ENCODE measurements around the gene EPG5.

EPG5 gene

GRCh38 chr18:45834306-45834705 is 132.8 kb downstream of the EPG5 start:
- H3K9ac ChIP-seq (ENCODE audit: low read length) = no peak overlapping the region
- H3K79me2 ChIP-seq (ENCODE audit: insufficient read depth, low read length) = no peaks in the 10 kb centered on the region
- no peaks in the 10 kb centered on the region for H3K36me3 ChIP-seq (ENCODE audit: insufficient read depth, low read length)
- TF ChIP-seq CTCF (IDR thresholded peaks at IDR 0.05; ENCODE audit: low read length) = no peak
- H3K4me2 ChIP-seq (ENCODE audit: low read length) = no peak overlapping the region
- no peaks in the 10 kb centered on the region for H3K9me2 ChIP-seq (ENCODE audit: low read depth, low read length)
- peaks cover 6% of the 10 kb centered on the region for H3K4me1 ChIP-seq (ENCODE audit: insufficient read depth, low read length, severe bottlenecking)
- no peak overlapping the region for H3K27ac ChIP-seq (ENCODE audit: low read depth, low read length, poor library complexity, severe bottlenecking)
- no peak overlapping the region for H2AFZ ChIP-seq (ENCODE audit: low read length)
- H3F3A ChIP-seq (ENCODE audit: insufficient read depth, low read length) = no peaks in the 10 kb centered on the region
- peaks cover 18% of the 10 kb centered on the region; the same call in 1 of the 2 replicates for H3K27me3 ChIP-seq (ENCODE audit: insufficient read depth, low read length)
- H4K20me1 ChIP-seq (ENCODE audit: insufficient read depth, low read length) = no peaks in the 10 kb centered on the region
- no peaks in the 10 kb centered on the region for H3K9me3 ChIP-seq (ENCODE audit: low read length)
- H3K4me3 ChIP-seq (ENCODE audit: low read depth, low read length, poor library complexity, severe bottlenecking) = no peak overlapping the region

- peaks cover 18% of the 10 kb centered on the region; the same call in 1 of the 2 replicates for H3K27me3 ChIP-seq (ENCODE audit: insufficient read depth, low read length)
- peaks cover 9% of the 10 kb centered on the region for H3K4me1 ChIP-seq (ENCODE audit: insufficient read depth, low read length, severe bottlenecking)
- H3K9me2 ChIP-seq (ENCODE audit: low read depth, low read length) = no peaks in the 10 kb centered on the region
- no peaks in the 10 kb centered on the region for H4K20me1 ChIP-seq (ENCODE audit: insufficient read depth, low read length)
- no peaks in the 10 kb centered on the region for H3K9me3 ChIP-seq (ENCODE audit: low read length)
- H3K79me2 ChIP-seq (ENCODE audit: insufficient read depth, low read length) = no peaks in the 10 kb centered on the region
- no peaks in the 10 kb centered on the region for H3F3A ChIP-seq (ENCODE audit: insufficient read depth, low read length)
- H2AFZ ChIP-seq (ENCODE audit: low read length) = no peak overlapping the region
- TF ChIP-seq CTCF (IDR thresholded peaks at IDR 0.05; ENCODE audit: low read length) (no peak), EZH2 (IDR thresholded peaks at IDR 0.05; ENCODE audit: borderline replicate concordance, low read length) (no peak)
- H3K36me3 ChIP-seq (ENCODE audit: insufficient read depth, low read length) = no peaks in the 10 kb centered on the region
- no peak overlapping the region for H3K4me3 ChIP-seq (ENCODE audit: low read depth, low read length, poor library complexity, severe bottlenecking)
- no peak overlapping the region for H3K27ac ChIP-seq (ENCODE audit: low read depth, low read length, poor library complexity, severe bottlenecking)
- H3K4me2 ChIP-seq (ENCODE audit: low read length) = no peak overlapping the region
- no peak overlapping the region for H3K9ac ChIP-seq (ENCODE audit: low read length)
Measured at GRCh38 chr18:45833846-45834245, 133.3 kb downstream of the EPG5 start.

DNA sequence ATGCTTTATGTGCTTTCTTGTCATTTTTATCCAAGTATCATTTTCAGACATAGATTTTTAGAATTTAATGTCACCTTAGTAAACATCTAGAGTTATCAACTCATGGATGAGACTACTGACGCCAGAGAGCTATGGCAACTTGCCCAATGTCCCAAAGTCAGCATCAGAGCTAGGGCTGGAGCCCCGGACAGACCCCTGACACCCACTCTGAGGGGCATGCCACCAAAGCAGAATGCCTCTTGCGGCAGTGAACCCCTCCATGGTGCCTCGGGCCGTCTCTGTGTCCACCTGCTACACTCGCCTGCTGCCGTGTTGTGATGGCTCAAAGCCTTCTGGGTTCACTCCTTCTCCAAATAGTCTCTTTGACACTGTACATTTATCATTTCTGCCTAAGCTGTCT is 136.2 kb downstream of the EPG5 start:
- Histone ChIP-seq H3K27ac (ENCODE audit: low read depth, low read length, poor library complexity, severe bottlenecking) (no peak overlapping the region), H3K4me3 (ENCODE audit: low read depth, low read length, poor library complexity, severe bottlenecking) (no peak overlapping the region), H3K9me3 (ENCODE audit: low read length) (no peaks in the 10 kb centered on the region), H3K4me1 (ENCODE audit: insufficient read depth, low read length, severe bottlenecking) (peaks cover 19% of the 10 kb centered on the region), H3K79me2 (ENCODE audit: insufficient read depth, low read length) (no peaks in the 10 kb centered on the region), H3K9me2 (ENCODE audit: low read depth, low read length) (no peaks in the 10 kb centered on the region), H3K36me3 (ENCODE audit: insufficient read depth, low read length) (no peaks in the 10 kb centered on the region), H4K20me1 (ENCODE audit: insufficient read depth, low read length) (no peaks in the 10 kb centered on the region), H2AFZ (ENCODE audit: low read length) (no peak overlapping the region), H3F3A (ENCODE audit: insufficient read depth, low read length) (no peaks in the 10 kb centered on the region), H3K9ac (ENCODE audit: low read length) (no peak overlapping the region), H3K27me3 (ENCODE audit: insufficient read depth, low read length) (0 out of 2 replicates have a peak, but pooled peaks cover 9% of the 10 kb centered on the region), H3K4me2 (ENCODE audit: low read length) (no peak overlapping the region)
- no peak for TF ChIP-seq EZH2 (IDR thresholded peaks at IDR 0.05; ENCODE audit: borderline replicate concordance, low read length)

- TF ChIP-seq EZH2 (IDR thresholded peaks at IDR 0.05; ENCODE audit: borderline replicate concordance, low read length) = no peak
- no peak for TF ChIP-seq CTCF (IDR thresholded peaks at IDR 0.05; ENCODE audit: low read length)
- H3K9me3 ChIP-seq (ENCODE audit: low read length) = no peaks in the 10 kb centered on the region
- H3K4me2 ChIP-seq (ENCODE audit: low read length) = no peak overlapping the region
- H3K27me3 ChIP-seq (ENCODE audit: insufficient read depth, low read length) = 0 out of 2 replicates have a peak, but pooled peaks cover 4% of the 10 kb centered on the region
- H2AFZ ChIP-seq (ENCODE audit: low read length) = no peak overlapping the region
- H3F3A ChIP-seq (ENCODE audit: insufficient read depth, low read length) = no peaks in the 10 kb centered on the region
- no peaks in the 10 kb centered on the region for H4K20me1 ChIP-seq (ENCODE audit: insufficient read depth, low read length)
- H3K4me3 ChIP-seq (ENCODE audit: low read depth, low read length, poor library complexity, severe bottlenecking) = no peak overlapping the region
- H3K9me2 ChIP-seq (ENCODE audit: low read depth, low read length) = no peaks in the 10 kb centered on the region
- no peaks in the 10 kb centered on the region for H3K79me2 ChIP-seq (ENCODE audit: insufficient read depth, low read length)
- no peak overlapping the region for H3K9ac ChIP-seq (ENCODE audit: low read length)
- H3K27ac ChIP-seq (ENCODE audit: low read depth, low read length, poor library complexity, severe bottlenecking) = no peak overlapping the region
- peaks cover 19% of the 10 kb centered on the region for H3K4me1 ChIP-seq (ENCODE audit: insufficient read depth, low read length, severe bottlenecking)
- H3K36me3 ChIP-seq (ENCODE audit: insufficient read depth, low read length) = no peaks in the 10 kb centered on the region
Measured at GRCh38 chr18:45829855-45830254, 137.3 kb downstream of the EPG5 start.

Data from OCI-LY1 (cell line).